BE2C (cell line): ENCODE measurements around the gene USP36. TPM values are rescaled to one million over a fixed set of nuclear protein-coding genes. Genes with fewer than 3 reads are reported as not detected.
"Not testable (repeated sequence)": the region's sequence is repeated elsewhere in the genome, so short reads cannot be mapped to it uniquely, and the experiment has no call there.

ENCODE experiments used
- DNase-seq: peaks from one replicate; pipeline ENCODE4 v3.0.0-alpha.2; 2020
- H3K27me3 ChIP-seq: fragments of 250-450 bp; sonication (Bioruptor Pico); 2 replicates; pipeline ENCODE4 v1.5.1; 2020; ENCODE audit warnings: mild to moderate bottlenecking
- H3K36me3 ChIP-seq: fragments of 250-450 bp; sonication (Bioruptor Pico); 2 replicates; pipeline ENCODE4 v1.5.1; 2020; ENCODE audit warnings: mild to moderate bottlenecking
- H3K4me1 ChIP-seq: fragments of 250-450 bp; sonication (Bioruptor Pico); 2 replicates; pipeline ENCODE4 v1.5.1; 2020
- H3K4me3 ChIP-seq: 2 replicates; pipeline ENCODE4 v1.5.1; 2011; ENCODE audit warnings: low read depth, low read length
- H3K9me3 ChIP-seq: fragments of 250-450 bp; sonication (Bioruptor Pico); 2 replicates; pipeline ENCODE4 v1.5.1; 2020
- polyA plus RNA-seq: library from polyadenylated mRNA; unstranded; fragments of >200 nt; gene quantifications from one replicate; pipeline ENCODE4 v1.2.1, GENCODE V29; 2012; ENCODE audit warnings: low read depth, missing spikeins; ENCODE audit not compliant: insufficient read length, insufficient read depth
- TF ChIP-seq, protein P1 (sequence below): IDR thresholded peaks from 2 replicates; pipeline ENCODE4 v1.5.1; 2012; ENCODE audit warnings: mild to moderate bottlenecking, low read depth, low read length

The USP36 gene
- 110 TPM for polyA plus RNA-seq

DNA sequence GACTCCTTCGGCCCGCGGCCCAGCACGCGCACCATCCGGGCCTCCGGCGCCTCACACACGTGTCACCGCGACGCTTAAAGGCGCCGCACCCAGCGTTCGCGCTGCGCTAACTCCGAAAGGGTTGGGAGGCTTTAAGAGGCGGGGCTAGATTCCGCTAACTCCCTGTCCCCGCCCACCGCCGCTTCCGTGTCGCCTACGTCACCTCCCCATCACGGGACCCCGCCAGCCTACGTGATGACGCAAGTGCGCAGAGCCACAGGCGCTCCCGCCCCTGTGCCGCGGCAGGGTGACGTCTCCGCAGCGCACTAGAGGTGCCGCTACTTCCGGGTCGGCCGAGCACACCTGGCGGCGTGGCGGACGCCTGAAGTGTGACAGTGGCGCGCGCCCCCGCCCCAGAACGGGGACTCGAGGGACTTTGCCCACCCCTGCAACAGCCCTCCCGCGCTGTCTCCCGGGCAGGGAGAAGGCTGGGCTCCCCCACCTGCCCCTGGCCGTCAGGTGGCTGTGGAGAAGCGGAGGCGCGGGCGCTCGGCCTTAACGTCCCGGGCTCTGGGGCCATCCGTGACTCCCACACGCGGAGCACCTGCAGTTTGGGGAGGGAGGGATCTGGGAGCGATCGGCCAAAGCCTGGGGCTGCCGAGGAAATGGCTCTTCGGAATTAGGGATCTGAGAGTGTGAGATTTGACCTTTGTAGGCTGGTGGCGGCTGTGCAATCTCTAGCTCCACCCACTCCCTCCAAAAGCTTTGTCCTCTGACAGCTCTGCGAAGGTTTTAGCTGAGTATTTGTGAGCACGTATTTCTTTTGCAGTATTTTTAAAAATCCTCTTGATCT lies at the start of gene USP36:
USP36 (minus strand) TSS at position 35 of the 832 bp plus-strand sequence. CDS start 4,451 bp downstream, outside the sequence.
- peak; percentile 99 for DNase-seq
- no peaks in the 10 kb centered on the region; the same call in 1 of the 2 replicates for H3K4me1 ChIP-seq
- peak within 1 kb of the TSS; percentile 94 for H3K4me3 ChIP-seq
- TF ChIP-seq, protein P1, sequence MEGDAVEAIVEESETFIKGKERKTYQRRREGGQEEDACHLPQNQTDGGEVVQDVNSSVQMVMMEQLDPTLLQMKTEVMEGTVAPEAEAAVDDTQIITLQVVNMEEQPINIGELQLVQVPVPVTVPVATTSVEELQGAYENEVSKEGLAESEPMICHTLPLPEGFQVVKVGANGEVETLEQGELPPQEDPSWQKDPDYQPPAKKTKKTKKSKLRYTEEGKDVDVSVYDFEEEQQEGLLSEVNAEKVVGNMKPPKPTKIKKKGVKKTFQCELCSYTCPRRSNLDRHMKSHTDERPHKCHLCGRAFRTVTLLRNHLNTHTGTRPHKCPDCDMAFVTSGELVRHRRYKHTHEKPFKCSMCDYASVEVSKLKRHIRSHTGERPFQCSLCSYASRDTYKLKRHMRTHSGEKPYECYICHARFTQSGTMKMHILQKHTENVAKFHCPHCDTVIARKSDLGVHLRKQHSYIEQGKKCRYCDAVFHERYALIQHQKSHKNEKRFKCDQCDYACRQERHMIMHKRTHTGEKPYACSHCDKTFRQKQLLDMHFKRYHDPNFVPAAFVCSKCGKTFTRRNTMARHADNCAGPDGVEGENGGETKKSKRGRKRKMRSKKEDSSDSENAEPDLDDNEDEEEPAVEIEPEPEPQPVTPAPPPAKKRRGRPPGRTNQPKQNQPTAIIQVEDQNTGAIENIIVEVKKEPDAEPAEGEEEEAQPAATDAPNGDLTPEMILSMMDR, result no peak
- peaks cover 18% of the 10 kb centered on the region for H3K36me3 ChIP-seq
- H3K9me3 ChIP-seq, result no peaks in the 10 kb centered on the region
- no peaks in the 10 kb centered on the region for H3K27me3 ChIP-seq

DNA sequence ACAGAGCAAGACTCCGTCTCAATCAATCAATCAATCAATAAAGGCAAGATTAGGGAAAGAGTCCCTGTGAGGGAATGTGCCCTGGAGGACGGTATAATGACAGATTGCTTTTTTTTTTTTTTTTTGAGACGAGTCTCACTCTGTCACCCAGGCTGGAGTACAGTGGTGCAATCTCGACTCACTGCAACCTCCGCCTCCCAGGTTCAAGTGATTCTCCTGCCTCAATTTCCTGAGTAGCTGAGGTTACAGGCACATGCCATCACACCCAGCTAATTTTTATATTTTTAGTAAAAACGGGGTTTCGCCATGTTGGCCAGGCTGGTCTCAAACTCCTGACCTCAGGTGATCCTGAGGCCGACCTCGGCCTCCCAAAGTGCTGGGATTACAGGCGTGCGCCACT lies 49.5 kb upstream of the USP36 start:
- DNase-seq, H3K36me3 ChIP-seq, H3K9me3 ChIP-seq, H3K27me3 ChIP-seq, H3K4me3 ChIP-seq: not testable (repeated sequence)
- H3K4me1 ChIP-seq, result peaks cover 15% of the 10 kb centered on the region

GRCh38 chr17:78889531-78889930 lies 48.9 kb upstream of the USP36 start:
- no peaks in the 10 kb centered on the region for H3K9me3 ChIP-seq
- H3K4me1 ChIP-seq, result peaks cover 20% of the 10 kb centered on the region
- no peak for DNase-seq
- TF ChIP-seq, protein P1, result no peak
- no peak overlapping the region for H3K4me3 ChIP-seq
- no peaks in the 10 kb centered on the region for H3K27me3 ChIP-seq
- no peaks in the 10 kb centered on the region for H3K36me3 ChIP-seq

DNA sequence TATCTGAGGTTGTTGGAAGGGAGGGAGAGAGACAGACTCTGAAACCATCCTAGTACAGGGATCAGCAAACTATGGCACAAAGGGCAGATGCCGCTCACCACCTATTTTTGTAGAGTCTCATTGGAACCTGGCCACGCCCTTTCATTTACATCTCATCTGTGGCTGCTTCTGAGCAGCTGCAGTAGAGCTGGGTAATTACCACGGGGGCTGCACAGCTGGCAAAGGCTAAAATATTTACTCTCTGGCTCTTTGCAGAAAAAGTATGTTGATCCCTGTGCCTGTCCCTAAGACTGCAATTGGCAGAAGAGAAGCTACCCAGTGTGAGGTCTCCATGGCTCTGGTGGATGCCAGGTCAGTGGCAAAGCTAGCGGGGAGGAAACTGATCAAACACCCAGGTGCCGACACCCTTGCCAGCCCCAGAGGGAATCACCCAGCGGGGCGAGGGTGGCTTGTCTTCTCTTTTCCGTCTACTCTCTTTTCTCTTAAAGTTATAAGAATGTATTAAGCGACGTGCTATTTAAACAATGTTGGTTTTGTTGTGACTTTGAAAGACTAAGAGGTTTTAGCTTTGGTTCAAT lies 48.4 kb upstream of the USP36 start:
- Histone ChIP-seq H3K4me3 (no peak overlapping the region), H3K27me3 (no peaks in the 10 kb centered on the region), H3K9me3 (no peaks in the 10 kb centered on the region), H3K4me1 (peaks cover 25% of the 10 kb centered on the region), H3K36me3 (no peaks in the 10 kb centered on the region)
- DNase-seq, result no peak
- TF ChIP-seq, protein P1, result no peak

DNA sequence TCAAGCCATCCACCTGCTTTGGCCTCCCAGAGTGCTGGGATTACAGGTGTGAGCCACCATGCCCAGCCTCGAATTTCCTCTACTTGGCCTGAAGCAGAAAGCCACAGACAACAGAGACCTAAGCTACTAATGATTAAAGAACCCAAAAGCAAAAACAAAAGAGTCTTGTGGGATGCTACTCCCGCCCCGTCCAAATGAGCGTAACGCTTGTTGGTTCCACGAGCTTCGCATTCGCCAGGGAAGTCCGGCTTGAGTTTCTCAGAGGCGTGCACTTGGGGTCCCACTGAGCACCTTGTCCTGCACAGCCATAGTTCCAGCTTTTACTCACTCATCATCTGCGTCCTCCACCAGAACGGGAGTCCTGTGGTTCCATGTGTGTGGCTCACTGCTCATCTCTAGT lies 46.3 kb upstream of the USP36 start:
- DNase-seq, result no peak
- H3K27me3 ChIP-seq, result no peaks in the 10 kb centered on the region
- H3K4me3 ChIP-seq, result no peak overlapping the region
- peaks cover 30% of the 10 kb centered on the region for H3K4me1 ChIP-seq
- TF ChIP-seq, protein P1, result no peak
- no peaks in the 10 kb centered on the region for H3K9me3 ChIP-seq
- no peaks in the 10 kb centered on the region for H3K36me3 ChIP-seq

DNA sequence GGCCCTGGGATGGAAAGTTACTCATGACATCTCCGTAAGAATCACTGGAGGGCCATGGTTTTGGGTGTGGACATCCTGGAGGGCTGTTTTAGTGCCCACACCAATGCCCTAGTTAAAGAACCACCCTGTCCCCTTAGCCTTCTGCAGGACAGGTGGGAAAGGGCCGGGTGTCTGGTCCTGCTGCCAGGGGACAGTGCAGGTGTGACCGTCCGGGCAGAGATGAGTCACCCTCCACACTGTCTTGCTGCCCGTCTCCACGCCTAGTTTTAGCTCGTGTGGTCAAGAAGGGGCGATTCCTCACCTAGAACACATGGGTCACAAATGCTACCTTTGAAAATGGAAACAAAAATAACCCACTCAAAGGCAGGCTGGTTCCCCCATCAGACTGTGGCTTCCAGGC lies 45.3 kb upstream of the USP36 start:
- H3K9me3 ChIP-seq, result no peaks in the 10 kb centered on the region
- TF ChIP-seq, protein P1, result no peak
- no peaks in the 10 kb centered on the region for H3K36me3 ChIP-seq
- DNase-seq, result no peak
- H3K4me3 ChIP-seq, result no peak overlapping the region
- peaks cover 26% of the 10 kb centered on the region for H3K4me1 ChIP-seq
- H3K27me3 ChIP-seq, result no peaks in the 10 kb centered on the region
